Adrenal gland (tissue), 5 donors: ENCODE results near the gene SLC6A13.
"Not testable (repeated sequence)": the region's sequence is repeated elsewhere in the genome, so short reads cannot be mapped to it uniquely, and the experiment has no call there.

Source experiments
- POLR2A ChIP-seq, 2 donors: fragments of 450-650 bp; IDR thresholded peaks; one replicate each; pipeline ENCODE4 v1.6.1; 2017; ENCODE audit warnings: antibody characterized with exemption in 2 of 2, mild to moderate bottlenecking in 2 of 2, moderate library complexity in 1 of 2
- TF ChIP-seq, protein P1 (sequence below), 6 experiments: fragments of 450-650 bp in 4 of 6; fragments of 200-600 bp in 2 of 6; sonication (generic) in 1 of 6; IDR thresholded peaks; 1 replicate in 5 of 6; 2 replicates in 1 of 6; pipeline versions ENCODE4 v1.5.1 to v1.8.0; 2016 to 2021; ENCODE audit warnings: antibody characterized with exemption in 6 of 6, mild to moderate bottlenecking in 2 of 6, moderate library complexity in 1 of 6
- donor health status: DM: no; HTN: no; CAD: no.

DNA sequence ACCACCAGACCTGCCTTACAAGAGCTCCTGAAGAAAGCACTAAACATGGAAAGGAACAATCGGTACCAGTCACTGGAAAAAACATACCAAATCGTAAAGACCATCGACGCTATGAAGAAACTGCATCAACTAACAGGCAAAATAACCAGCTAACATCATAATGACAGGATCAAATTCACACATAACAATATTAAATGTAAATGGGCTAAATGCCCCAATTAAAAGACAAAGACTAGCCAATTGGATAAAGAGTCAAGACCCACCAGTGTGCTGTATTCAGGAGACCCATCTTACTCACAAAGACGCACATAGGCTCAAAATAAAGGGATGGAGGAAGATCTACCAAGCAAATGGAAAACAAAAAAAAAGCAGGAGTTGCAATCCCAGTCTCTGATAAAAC is 36.9 kb upstream of the SLC6A13 start:
- TF ChIP-seq, protein P1, sequence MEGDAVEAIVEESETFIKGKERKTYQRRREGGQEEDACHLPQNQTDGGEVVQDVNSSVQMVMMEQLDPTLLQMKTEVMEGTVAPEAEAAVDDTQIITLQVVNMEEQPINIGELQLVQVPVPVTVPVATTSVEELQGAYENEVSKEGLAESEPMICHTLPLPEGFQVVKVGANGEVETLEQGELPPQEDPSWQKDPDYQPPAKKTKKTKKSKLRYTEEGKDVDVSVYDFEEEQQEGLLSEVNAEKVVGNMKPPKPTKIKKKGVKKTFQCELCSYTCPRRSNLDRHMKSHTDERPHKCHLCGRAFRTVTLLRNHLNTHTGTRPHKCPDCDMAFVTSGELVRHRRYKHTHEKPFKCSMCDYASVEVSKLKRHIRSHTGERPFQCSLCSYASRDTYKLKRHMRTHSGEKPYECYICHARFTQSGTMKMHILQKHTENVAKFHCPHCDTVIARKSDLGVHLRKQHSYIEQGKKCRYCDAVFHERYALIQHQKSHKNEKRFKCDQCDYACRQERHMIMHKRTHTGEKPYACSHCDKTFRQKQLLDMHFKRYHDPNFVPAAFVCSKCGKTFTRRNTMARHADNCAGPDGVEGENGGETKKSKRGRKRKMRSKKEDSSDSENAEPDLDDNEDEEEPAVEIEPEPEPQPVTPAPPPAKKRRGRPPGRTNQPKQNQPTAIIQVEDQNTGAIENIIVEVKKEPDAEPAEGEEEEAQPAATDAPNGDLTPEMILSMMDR (IDR thresholded peaks at IDR 0.05) = not testable (repeated sequence)
- TF ChIP-seq POLR2A (IDR thresholded peaks at IDR 0.05) = not testable (repeated sequence)
